HFF-Myc (cell line): Measurements from ENCODE around the gene JPH4.

Experiments
- DNase-seq: peaks from one replicate; pipeline ENCODE4 v3.0.0-alpha.2; 2011; ENCODE audit warnings: low read depth; ENCODE audit errors: extremely low read depth
- H3K4me3 ChIP-seq: replicated peaks from 2 replicates; pipeline ENCODE4 v1.5.1; 2011; ENCODE audit warnings: low read depth, mild to moderate bottlenecking, control low read depth, low read length
- CTCF ChIP-seq: IDR thresholded peaks from 2 replicates; pipeline ENCODE4 v1.5.1; 2012; ENCODE audit warnings: mild to moderate bottlenecking, low read depth, low read length, control low read depth; ENCODE audit errors: missing control alignments

The JPH4 gene

GRCh38 chr14:23564181-23564812 lies 14.3 kb downstream of the JPH4 start:
- DNase-seq = no peak
- no peak for TF ChIP-seq CTCF
- no peak overlapping the region for H3K4me3 ChIP-seq

GRCh38 chr14:23563473-23564180 lies 15.0 kb downstream of the JPH4 start:
- DNase-seq = no peak
- no peak for TF ChIP-seq CTCF
- H3K4me3 ChIP-seq = no peak overlapping the region

GRCh38 chr14:23562822-23563472 lies 15.6 kb downstream of the JPH4 start:
- peak; percentile 96 for TF ChIP-seq CTCF
- H3K4me3 ChIP-seq = no peak overlapping the region
- DNase-seq = no peak

GRCh38 chr14:23561873-23562821 lies 16.4 kb downstream of the JPH4 start:
- TF ChIP-seq CTCF = no peak
- no peak overlapping the region for H3K4me3 ChIP-seq
- DNase-seq = no peak

- no peak for DNase-seq
- no peak for TF ChIP-seq CTCF
- no peak overlapping the region for H3K4me3 ChIP-seq
These were observed 17.3 kb downstream of the JPH4 start for GRCh38 chr14:23561259-23561658.

- H3K4me3 ChIP-seq = no peak overlapping the region
- DNase-seq = no peak
- no peak for TF ChIP-seq CTCF
These were observed 18.6 kb downstream of the JPH4 start for GRCh38 chr14:23559926-23560520.
